KBM-7 (cell line): Measurements from ENCODE around the gene SLC7A4.
"Not testable (repeated sequence)": the region's sequence is repeated elsewhere in the genome, so short reads cannot be mapped to it uniquely, and the experiment has no call there.

ENCODE experiments used
- DNase-seq: peaks from one replicate; pipeline ENCODE4 v3.0.0-alpha.2; 2015
- in situ Hi-C: fragments of 300-500 bp; cut with MboI; formaldehyde crosslinking; loops from 2 replicates; pipeline ENCODE4 v1.14.3; 2020; ENCODE audit warnings: low sequenced_read_pairs, low pct_unique_long_range_greater_than_20kb, mixed read lengths

Gene SLC7A4

GRCh38 chr22:21009638-21010425 is 22.5 kb downstream of the SLC7A4 start:
- peak; percentile 55 for DNase-seq
- in situ Hi-C loops: no loop called here

GRCh38 chr22:21009208-21009607 is 23.2 kb downstream of the SLC7A4 start:
- in situ Hi-C loops, DNase-seq: not testable (repeated sequence)

- no peak for DNase-seq
- in situ Hi-C loops: no loop called here
These were observed 28.6 kb downstream of the SLC7A4 start for GRCh38 chr22:21003782-21004181.

- DNase-seq: peak; percentile 95
- in situ Hi-C loops: no loop called here
These were observed 30.6 kb downstream of the SLC7A4 start, which contains the start of gene THAP7 for GRCh38 chr22:21001601-21002325. THAP7 (minus strand) TSS chr22:21002118; CDS start chr22:21001911, 207 bp downstream.

- no peak for DNase-seq
These were observed 31.3 kb downstream of the SLC7A4 start for GRCh38 chr22:21000987-21001600.

GRCh38 chr22:21000207-21000986 is 32.0 kb downstream of the SLC7A4 start:
- DNase-seq: no peak
- in situ Hi-C loops: no loop called here

More at GRCh38 chr22:21000987-21001600, 31.3 kb downstream of the SLC7A4 start:
- in situ Hi-C loops: no loop called here

GRCh38 chr22:20999350-21000206 is 32.8 kb downstream of the SLC7A4 start:
- in situ Hi-C loops: no loop called here
- DNase-seq: no peak

GRCh38 chr22:20998411-20999336 is 33.7 kb downstream of the SLC7A4 start:
- in situ Hi-C loops: no loop called here
- no peak for DNase-seq

- DNase-seq: no peak
- in situ Hi-C loops: no loop called here
These were observed 34.7 kb downstream of the SLC7A4 start for GRCh38 chr22:20997536-20998257.

GRCh38 chr22:20996598-20997535 is 35.5 kb downstream of the SLC7A4 start:
- DNase-seq: no peak
- in situ Hi-C loops: no loop called here

GRCh38 chr22:20996031-20996410 is 36.3 kb downstream of the SLC7A4 start:
- DNase-seq: no peak
- in situ Hi-C loops: no loop called here

GRCh38 chr22:20995329-20996030 is 36.9 kb downstream of the SLC7A4 start:
- in situ Hi-C loops: no loop called here
- no peak for DNase-seq

GRCh38 chr22:20994902-20995241 is 37.5 kb downstream of the SLC7A4 start:
- in situ Hi-C loops: no loop called here
- DNase-seq: no peak

GRCh38 chr22:20994128-20994901 is 38.0 kb downstream of the SLC7A4 start:
- in situ Hi-C loops: no loop called here
- no peak for DNase-seq
